GM23248 (cell line): ENCODE results near the gene ZBTB48. TPM values are rescaled to one million over a fixed set of nuclear protein-coding genes. Genes with fewer than 3 reads are reported as not detected.
A peak's percentile ranks its signal among the peaks of the same experiment; 100 is the strongest.
"Not testable (repeated sequence)": the region's sequence is repeated elsewhere in the genome, so short reads cannot be mapped to it uniquely, and the experiment has no call there.

Experiments used
- DNase-seq: peaks from one replicate; pipeline ENCODE4 v3.0.0-alpha.2; 2015
- H2AFZ ChIP-seq: fragments of 200-600 bp; sonication (generic); 2 replicates; pipeline ENCODE4 v1.6.1; 2016; ENCODE audit warnings: antibody characterized with exemption
- H3F3A ChIP-seq: fragments of 200-600 bp; sonication (generic); 2 replicates; pipeline ENCODE4 v1.6.1; 2016; ENCODE audit warnings: mild to moderate bottlenecking, antibody characterized with exemption, mixed run types; ENCODE audit not compliant: insufficient read depth
- H3K27ac ChIP-seq: fragments of 200-600 bp; sonication (generic); 2 replicates; pipeline ENCODE4 v1.5.1; 2016; ENCODE audit warnings: mild to moderate bottlenecking
- H3K27me3 ChIP-seq: fragments of 200-600 bp; sonication (generic); replicated peaks from 2 replicates; pipeline ENCODE4 v1.6.1; 2016; ENCODE audit warnings: mild to moderate bottlenecking; ENCODE audit not compliant: insufficient read depth
- H3K36me3 ChIP-seq: fragments of 200-600 bp; sonication (generic); 2 replicates; pipeline ENCODE4 v1.6.1; 2016; ENCODE audit warnings: low read depth, mild to moderate bottlenecking
- H3K4me1 ChIP-seq: fragments of 200-600 bp; sonication (generic); 2 replicates; pipeline ENCODE4 v1.6.1; 2016; ENCODE audit warnings: mild to moderate bottlenecking; ENCODE audit not compliant: insufficient read depth
- H3K4me2 ChIP-seq: fragments of 200-600 bp; sonication (generic); one replicate; pipeline ENCODE4 v1.6.1; 2016; ENCODE audit warnings: mild to moderate bottlenecking; ENCODE audit not compliant: unreplicated experiment
- H3K4me3 ChIP-seq: fragments of 200-600 bp; sonication (generic); 2 replicates; pipeline ENCODE4 v1.5.1; 2016; ENCODE audit warnings: mild to moderate bottlenecking
- H3K79me2 ChIP-seq: fragments of 200-600 bp; sonication (generic); 2 replicates; pipeline ENCODE4 v1.6.1; 2016; ENCODE audit warnings: mild to moderate bottlenecking; ENCODE audit not compliant: insufficient read depth
- H3K9ac ChIP-seq: fragments of 200-600 bp; sonication (generic); 2 replicates; pipeline ENCODE4 v1.6.1; 2016; ENCODE audit warnings: mild to moderate bottlenecking
- H3K9me2 ChIP-seq: fragments of 200-600 bp; sonication (generic); 2 replicates; pipeline ENCODE4 v1.6.1; 2016; ENCODE audit warnings: mixed run types, mild to moderate bottlenecking, moderate library complexity; ENCODE audit not compliant: insufficient read depth
- H3K9me3 ChIP-seq: fragments of 200-600 bp; sonication (generic); one replicate; pipeline ENCODE4 v1.6.1; 2017; ENCODE audit warnings: low read depth
- H4K20me1 ChIP-seq: fragments of 200-600 bp; sonication (generic); 2 replicates; pipeline ENCODE4 v1.6.0; 2016; ENCODE audit not compliant: insufficient read depth
- EZH2 ChIP-seq: fragments of 200-600 bp; sonication (generic); IDR thresholded peaks from 2 replicates; pipeline ENCODE4 v1.6.1; 2018; ENCODE audit warnings: antibody characterized with exemption, mild to moderate bottlenecking; ENCODE audit not compliant: insufficient read depth, poor library complexity, severe bottlenecking
- EZH2phosphoT487 ChIP-seq: fragments of 200-600 bp; sonication (generic); IDR thresholded peaks from 2 replicates; pipeline ENCODE4 v1.6.1; 2018; ENCODE audit warnings: antibody characterized with exemption, moderate library complexity, mild to moderate bottlenecking, low read depth; ENCODE audit not compliant: insufficient read depth
- WGBS, 2 experiments: methylation state at CpG; one replicate each; pipeline ENCODE4 v1.1.6; 2015 to 2017; ENCODE audit warnings: low lambda C conversion rate in 2 of 2, low coverage in 1 of 2; ENCODE audit errors: missing lambda C conversion rate in 2 of 2; 5-methylcytosine and 5-hydroxymethylcytosine counted together
- in situ Hi-C: fragments of 300-500 bp; cut with MboI; formaldehyde crosslinking; loops from 2 replicates; pipeline ENCODE4 v1.15.0; 2020
- polyA plus RNA-seq: library from polyadenylated mRNA; unstranded; fragments of >200 nt; fragmentation: Nextera tagmentation; extraction: Ambion mirVana; gene quantifications from 2 replicates; pipeline ENCODE4 v1.2.1, GENCODE V29; 2016
- total RNA-seq: library from RNA; depleted of rRNA; stranded (reverse); fragments of >200 nt; shearing (Covaris generic); gene quantifications from 2 replicates; pipeline ENCODE4 v1.2.3, GENCODE V29; 2014

Gene ZBTB48
- total and polyA plus RNA-seq, 2 experiments from 2014 or later: 15.4 to 16.4 TPM

DNA sequence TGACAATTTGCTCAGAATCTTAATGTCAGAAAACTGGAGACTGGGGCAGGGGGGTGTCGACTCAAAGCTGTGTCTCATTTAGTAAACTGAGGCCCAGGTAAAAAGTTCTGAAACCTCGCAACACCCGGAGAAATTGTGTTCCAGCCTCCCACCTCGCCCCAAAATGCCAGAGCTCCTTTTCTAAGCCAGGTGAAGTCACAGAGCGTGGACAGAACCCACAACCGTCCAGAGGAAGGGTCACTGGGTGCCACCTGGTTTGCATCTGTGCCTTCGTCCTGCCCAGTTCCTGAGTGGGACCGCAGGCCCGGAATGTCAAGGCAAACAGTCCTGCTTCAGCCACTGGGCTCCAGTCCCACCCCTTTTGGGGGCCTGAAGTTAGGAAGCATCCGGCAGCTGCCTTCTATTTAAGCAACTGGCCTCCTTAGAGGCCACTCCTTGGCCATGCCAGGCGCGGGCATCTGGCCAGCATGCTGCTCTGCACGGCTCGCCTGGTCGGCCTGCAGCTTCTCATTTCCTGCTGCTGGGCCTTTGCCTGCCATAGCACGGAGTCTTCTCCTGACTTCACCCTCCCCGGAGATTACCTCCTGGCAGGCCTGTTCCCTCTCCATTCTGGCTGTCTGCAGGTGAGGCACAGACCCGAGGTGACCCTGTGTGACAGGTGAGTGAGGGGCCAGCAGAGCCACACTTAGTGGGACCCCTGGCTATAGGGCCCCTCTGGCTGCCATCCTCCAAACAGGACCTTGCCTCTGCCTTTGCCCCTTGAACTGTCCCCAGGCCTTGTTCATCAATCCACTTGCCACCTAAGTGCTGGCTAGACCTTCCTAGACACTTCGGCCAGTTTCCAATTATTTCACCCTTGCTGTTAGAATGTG is 24.7 kb upstream of the ZBTB48 start, which contains the start of gene TAS1R1:
Gene TAS1R1, plus strand, starts transcription at position 401 of the 872 bp plus-strand sequence. Its CDS starts 67 bp downstream, at position 468.
- H3K4me3 ChIP-seq: peak within 1 kb of the TSS; percentile 99
- H3K4me2 ChIP-seq: peak within 1 kb of the TSS; percentile 93
- H3K36me3 ChIP-seq: no peaks in the 10 kb centered on the region
- in situ Hi-C loops: no loop called here
- peak; percentile 35 for DNase-seq
- peak within 1 kb of the TSS; percentile 19; the same call in 1 of the 2 replicates for H3K27ac ChIP-seq
- 59 to 60% methylated on average over 19 of the region's 19 CpGs for WGBS, 2 experiments
- no peaks in the 10 kb centered on the region for H3K27me3 ChIP-seq
- no peaks in the 10 kb centered on the region for H3K9me3 ChIP-seq
- no peaks in the 10 kb centered on the region for H3K9me2 ChIP-seq
- H3F3A ChIP-seq: no peaks in the 10 kb centered on the region
- H3K9ac ChIP-seq: peak within 1 kb of the TSS; percentile 99
- no peaks in the 10 kb centered on the region for H4K20me1 ChIP-seq
- H3K79me2 ChIP-seq: peaks cover 36% of the 10 kb centered on the region
- H2AFZ ChIP-seq: peak within 1 kb of the TSS; percentile 97
- no peak for TF ChIP-seq EZH2
- TF ChIP-seq EZH2phosphoT487: no peak
- peaks cover 9% of the 10 kb centered on the region for H3K4me1 ChIP-seq

DNA sequence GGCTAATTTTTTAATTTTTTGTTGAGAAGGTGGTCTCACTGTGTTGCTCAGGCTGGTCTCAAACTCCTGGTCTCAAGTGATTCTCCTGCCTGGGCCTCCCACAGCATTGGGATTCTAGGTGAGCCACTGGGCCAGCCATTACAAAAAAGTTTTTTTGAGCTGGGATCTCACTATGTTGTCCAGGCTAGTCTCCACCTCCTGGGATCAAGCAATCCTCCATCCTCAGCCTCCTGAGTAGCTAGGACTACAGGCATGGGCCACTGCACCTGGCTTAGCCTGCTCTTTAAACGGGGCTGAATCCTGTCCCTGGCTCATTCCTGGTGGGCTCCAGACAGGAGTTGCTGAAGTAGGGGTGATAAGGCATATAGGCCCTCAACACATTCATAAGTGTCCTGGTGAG is 22.2 kb upstream of the ZBTB48 start:
- DNase-seq: no peak
- H3K27ac ChIP-seq: no peak overlapping the region
- TF ChIP-seq EZH2phosphoT487 (no peak), EZH2 (no peak)
- H3K4me1 ChIP-seq: peaks cover 8% of the 10 kb centered on the region
- H3K36me3 ChIP-seq: no peaks in the 10 kb centered on the region
- no peaks in the 10 kb centered on the region for H3K9me2 ChIP-seq
- no peaks in the 10 kb centered on the region for H3F3A ChIP-seq
- H3K9me3 ChIP-seq: no peaks in the 10 kb centered on the region
- H3K27me3 ChIP-seq: no peaks in the 10 kb centered on the region
- H3K4me2 ChIP-seq: no peak overlapping the region
- no peak overlapping the region for H3K9ac ChIP-seq
- WGBS, 2 experiments: 33 to 40% methylated on average over 1 of the region's 1 CpG
- H3K4me3 ChIP-seq: no peak overlapping the region
- no peaks in the 10 kb centered on the region for H4K20me1 ChIP-seq
- in situ Hi-C loops: no loop called here
- no peak overlapping the region for H2AFZ ChIP-seq
- H3K79me2 ChIP-seq: peaks cover 17% of the 10 kb centered on the region

DNA sequence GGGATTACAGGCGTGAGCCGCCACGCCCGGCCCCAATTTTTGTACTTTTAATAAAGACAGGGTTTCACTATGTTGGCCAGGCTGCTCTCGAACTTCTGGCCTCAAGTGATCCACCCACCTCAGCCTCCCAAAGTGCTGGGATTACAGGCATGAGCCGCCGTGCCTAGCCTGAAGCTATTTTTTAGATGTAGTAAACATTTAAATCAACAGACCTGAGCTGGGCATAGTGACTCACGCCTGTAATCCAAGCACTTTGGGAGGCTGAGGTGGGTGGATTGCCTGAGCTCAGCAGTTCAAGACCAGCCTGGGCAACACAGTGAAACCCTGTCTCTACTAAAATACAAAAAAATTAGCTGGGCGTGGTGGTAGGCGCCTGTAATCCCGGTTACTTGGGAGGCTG is 20.6 kb upstream of the ZBTB48 start:
- 82 to 84% methylated on average over 11 of the region's 11 CpGs for WGBS, 2 experiments
- H3F3A ChIP-seq, H3K36me3 ChIP-seq, H3K4me1 ChIP-seq, H3K9me2 ChIP-seq, DNase-seq, H3K4me2 ChIP-seq, H3K9ac ChIP-seq, H4K20me1 ChIP-seq, H3K79me2 ChIP-seq, H2AFZ ChIP-seq, H3K27me3 ChIP-seq, H3K27ac ChIP-seq, H3K9me3 ChIP-seq, in situ Hi-C loops, H3K4me3 ChIP-seq: not testable (repeated sequence)

DNA sequence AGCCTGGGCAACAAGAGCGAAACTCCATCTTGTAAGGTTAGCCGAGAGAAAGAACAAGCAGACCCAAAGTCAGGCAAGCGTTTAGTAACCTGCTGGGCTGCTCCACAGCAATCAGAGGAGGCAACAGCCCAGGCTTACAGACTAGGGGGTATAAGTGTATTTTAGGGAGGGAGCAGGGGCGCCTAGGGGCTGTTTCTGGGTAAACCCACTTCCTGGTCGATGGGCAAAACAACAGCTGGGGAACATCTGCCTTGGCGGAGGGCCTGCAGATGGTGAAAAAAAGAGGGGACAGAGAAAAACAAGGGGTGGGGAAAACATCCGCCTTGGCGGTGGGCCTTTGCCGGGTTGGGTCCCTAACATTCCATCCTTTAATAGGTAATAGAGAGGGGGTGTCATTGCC is 19.5 kb upstream of the ZBTB48 start:
- Histone ChIP-seq H3K4me2 (no peak overlapping the region), H3K9me2 (no peaks in the 10 kb centered on the region), H3K9ac (no peak overlapping the region), H3K79me2 (no peaks in the 10 kb centered on the region), H3K9me3 (no peaks in the 10 kb centered on the region), H3F3A (no peaks in the 10 kb centered on the region), H3K36me3 (no peaks in the 10 kb centered on the region), H3K27ac (no peak overlapping the region), H2AFZ (no peak overlapping the region), H3K4me3 (no peak overlapping the region), H4K20me1 (no peaks in the 10 kb centered on the region), H3K27me3 (peaks cover 7% of the 10 kb centered on the region; the same call in 1 of the 2 replicates), H3K4me1 (no peaks in the 10 kb centered on the region)
- in situ Hi-C loops: no loop called here
- DNase-seq: no peak
- TF ChIP-seq EZH2phosphoT487: no peak
- TF ChIP-seq EZH2: no peak
- 18 to 32% methylated on average over 6 to 9 of the region's 9 CpGs for WGBS, 2 experiments

DNA sequence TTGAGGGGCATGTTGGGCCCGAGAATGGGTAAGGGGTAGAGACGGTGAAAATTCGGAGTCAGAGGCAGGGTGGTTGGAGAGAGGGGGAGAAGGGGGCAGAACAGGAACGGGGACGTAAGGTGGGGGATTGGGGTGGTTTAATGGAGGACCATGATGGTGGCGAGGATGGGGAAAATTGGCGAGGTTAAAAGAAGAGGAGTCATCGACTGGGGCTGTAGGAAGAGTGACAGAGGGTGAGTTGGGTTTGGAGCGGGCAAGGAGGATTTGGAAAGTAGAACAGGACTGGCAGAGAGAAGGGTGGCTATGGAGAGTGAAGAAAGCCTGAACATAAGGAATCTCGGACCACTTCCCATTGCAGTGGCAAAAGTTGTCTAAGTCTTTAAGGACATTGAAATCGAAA is 10.8 kb upstream of the ZBTB48 start:
- H3K9ac ChIP-seq: no peak overlapping the region
- no peak overlapping the region for H3K27ac ChIP-seq
- no peak for DNase-seq
- no peaks in the 10 kb centered on the region for H3K79me2 ChIP-seq
- no peak overlapping the region for H3K4me3 ChIP-seq
- in situ Hi-C loops: no loop called here
- no peak overlapping the region for H2AFZ ChIP-seq
- H3K9me3 ChIP-seq: no peaks in the 10 kb centered on the region
- 75 to 84% methylated on average over 7 to 11 of the region's 11 CpGs for WGBS, 2 experiments
- H4K20me1 ChIP-seq: no peaks in the 10 kb centered on the region
- no peaks in the 10 kb centered on the region for H3K4me1 ChIP-seq
- no peak for TF ChIP-seq EZH2phosphoT487
- TF ChIP-seq EZH2: no peak
- no peaks in the 10 kb centered on the region for H3F3A ChIP-seq
- H3K4me2 ChIP-seq: no peak overlapping the region
- no peaks in the 10 kb centered on the region for H3K9me2 ChIP-seq
- peaks cover 12% of the 10 kb centered on the region; the same call in 1 of the 2 replicates for H3K27me3 ChIP-seq
- H3K36me3 ChIP-seq: no peaks in the 10 kb centered on the region
